Panc1 (cell line): ENCODE results near the gene ZCCHC14. TPM values are rescaled to one million over a fixed set of nuclear protein-coding genes. Genes with fewer than 3 reads are reported as not detected.

ENCODE experiments used
- ATAC-seq: fragments of 200-7000 bp; cut with Tn5 transposase; 2 replicates; pipeline ENCODE4 v1.9.1; 2020; ENCODE audit warnings: mild to moderate bottlenecking, moderate library complexity
- BruUV-seq: library from RNA; stranded (reverse); fragments of 400-500 nt; replicated peaks from 2 replicates; lab custom pipeline; 2021; lab: Mats Ljungman, UMichigan
- CTCF ChIA-PET: fragments of 300-600 bp; sonication (Branson Sonifier 250); formaldehyde crosslinking; loops from one replicate; lab custom pipeline; 2022; ENCODE audit warnings: antibody characterized with exemption; lab: Charles Lee
- POLR2A ChIA-PET: fragments of 300-600 bp; sonication (Branson Sonifier 250); formaldehyde crosslinking; loops from one replicate; lab custom pipeline; 2022; ENCODE audit warnings: antibody characterized with exemption; lab: Charles Lee
- DNase-seq: peaks from one replicate; pipeline ENCODE4 v3.0.0-alpha.2; 2010; ENCODE audit warnings: low read depth, low spot score
- H3K27ac ChIP-seq: 2 replicates; pipeline ENCODE4 v1.5.1; 2011; ENCODE audit warnings: mild to moderate bottlenecking, low read length, inconsistent platforms
- H3K27me3 ChIP-seq: fragments of 200-500 bp; sonication (Bioruptor generic); 2 replicates; pipeline ENCODE4 v1.6.0; 2014; ENCODE audit warnings: low read length, inconsistent platforms; ENCODE audit not compliant: control insufficient read depth, insufficient read depth
- H3K36me3 ChIP-seq: fragments of 200-500 bp; sonication (Bioruptor generic); 2 replicates; pipeline ENCODE4 v1.5.1; 2014; ENCODE audit warnings: inconsistent platforms, mild to moderate bottlenecking, low read length, moderate library complexity; ENCODE audit not compliant: control insufficient read depth, insufficient read depth
- H3K4me1 ChIP-seq: 2 replicates; pipeline ENCODE4 v1.5.1; 2011; ENCODE audit warnings: inconsistent platforms, mild to moderate bottlenecking, low read length, moderate library complexity; ENCODE audit not compliant: control insufficient read depth, insufficient read depth
- H3K4me3 ChIP-seq, 2 experiments: 2 replicates each; pipeline ENCODE4 v1.5.1; 2011 to 2012; ENCODE audit warnings: low read depth in 2 of 2, low read length in 2 of 2, mild to moderate bottlenecking in 2 of 2, inconsistent platforms in 1 of 2, moderate library complexity in 1 of 2
- H3K9me3 ChIP-seq: fragments of 200-500 bp; sonication (Bioruptor generic); 2 replicates; pipeline ENCODE4 v1.5.1; 2014; ENCODE audit warnings: low read depth, mild to moderate bottlenecking, inconsistent platforms, low read length, moderate library complexity; ENCODE audit not compliant: control insufficient read depth, insufficient read depth
- POLR2AphosphoS5 ChIP-seq: IDR thresholded peaks from 2 replicates; pipeline ENCODE4 v1.6.1; 2012; ENCODE audit warnings: mild to moderate bottlenecking, low read depth, low read length, moderate library complexity
- SIN3A ChIP-seq: IDR thresholded peaks from 2 replicates; pipeline ENCODE4 v1.6.1; 2012; ENCODE audit warnings: low read depth, mild to moderate bottlenecking, low read length, moderate library complexity, borderline replicate concordance; ENCODE audit not compliant: insufficient read depth
- TCF7L2 ChIP-seq: IDR thresholded peaks from 2 replicates; pipeline ENCODE4 v1.6.1; 2011; ENCODE audit warnings: mild to moderate bottlenecking, low read depth, low read length, inconsistent platforms
- in situ Hi-C: cut with HindIII; loops from 2 replicates; pipeline ENCODE4 v1.10.0; 2016; ENCODE audit warnings: low sequenced_read_pairs, low pct_unique_long_range_greater_than_20kb
- intact Hi-C: fragments of 100-400 bp; cut with micrococcal nuclease; formaldehyde crosslinking; loops from one replicate; pipeline ENCODE4 v1.10.0; 2022; ENCODE audit not compliant: unreplicated experiment
- total RNA-seq: library from RNA; stranded (reverse); gene quantifications from one replicate; pipeline ENCODE4 v1.2.1, GENCODE V29; 2021; ENCODE audit not compliant: unreplicated experiment
- TF ChIP-seq, protein P1 (sequence below), 2 experiments: IDR thresholded peaks; 2 replicates each; pipeline ENCODE4 v1.6.1; 2011 to 2012; ENCODE audit warnings: low read depth in 2 of 2, control low read depth in 1 of 2, low read length in 1 of 2, mild to moderate bottlenecking in 1 of 2, moderate library complexity in 1 of 2; ENCODE audit not compliant: insufficient read depth in 1 of 2
- TF ChIP-seq, protein P2 (sequence below): fragments of 450-650 bp; IDR thresholded peaks from 2 replicates; pipeline ENCODE4 v1.5.1; 2017; ENCODE audit warnings: mild to moderate bottlenecking

Gene ZCCHC14
- total RNA-seq, 1 experiment from 2014 or later = 35.0 TPM

DNA sequence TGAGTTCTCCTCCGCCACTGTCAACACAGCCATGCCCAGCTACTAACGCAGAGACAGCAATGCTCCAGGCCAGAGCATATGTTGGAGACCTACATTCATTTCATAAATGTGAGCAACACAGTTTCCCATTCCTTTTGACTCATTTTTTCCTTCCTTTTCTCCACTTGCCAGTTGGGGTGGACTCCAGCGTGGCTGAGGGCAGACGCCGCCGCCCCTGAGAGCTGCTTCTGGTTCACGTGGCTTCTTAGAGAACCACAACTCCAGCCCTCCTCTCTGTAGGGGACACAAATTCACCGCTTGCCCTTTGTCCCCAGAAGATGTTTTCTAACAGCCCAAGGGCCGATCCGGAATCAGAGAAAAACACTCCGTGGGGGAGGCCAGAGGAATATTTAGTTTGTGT, 45.8 kb upstream of the ZCCHC14 start:
- intact Hi-C loops (no loop called here), in situ Hi-C loops (no loop called here)
- Histone ChIP-seq H3K4me3 (no peak overlapping the region), H3K27me3 (no peaks in the 10 kb centered on the region), H3K9me3 (no peaks in the 10 kb centered on the region), H3K36me3 (no peaks in the 10 kb centered on the region), H3K27ac (no peak overlapping the region), H3K4me1 (no peaks in the 10 kb centered on the region)
- ATAC-seq (no peak), DNase-seq (no peak)
- POLR2A ChIA-PET = no interaction called here
- CTCF ChIA-PET = no interaction called here
- TF ChIP-seq SIN3A (no peak), TCF7L2 (no peak), POLR2AphosphoS5 (no peak)
- TF ChIP-seq, protein P1, sequence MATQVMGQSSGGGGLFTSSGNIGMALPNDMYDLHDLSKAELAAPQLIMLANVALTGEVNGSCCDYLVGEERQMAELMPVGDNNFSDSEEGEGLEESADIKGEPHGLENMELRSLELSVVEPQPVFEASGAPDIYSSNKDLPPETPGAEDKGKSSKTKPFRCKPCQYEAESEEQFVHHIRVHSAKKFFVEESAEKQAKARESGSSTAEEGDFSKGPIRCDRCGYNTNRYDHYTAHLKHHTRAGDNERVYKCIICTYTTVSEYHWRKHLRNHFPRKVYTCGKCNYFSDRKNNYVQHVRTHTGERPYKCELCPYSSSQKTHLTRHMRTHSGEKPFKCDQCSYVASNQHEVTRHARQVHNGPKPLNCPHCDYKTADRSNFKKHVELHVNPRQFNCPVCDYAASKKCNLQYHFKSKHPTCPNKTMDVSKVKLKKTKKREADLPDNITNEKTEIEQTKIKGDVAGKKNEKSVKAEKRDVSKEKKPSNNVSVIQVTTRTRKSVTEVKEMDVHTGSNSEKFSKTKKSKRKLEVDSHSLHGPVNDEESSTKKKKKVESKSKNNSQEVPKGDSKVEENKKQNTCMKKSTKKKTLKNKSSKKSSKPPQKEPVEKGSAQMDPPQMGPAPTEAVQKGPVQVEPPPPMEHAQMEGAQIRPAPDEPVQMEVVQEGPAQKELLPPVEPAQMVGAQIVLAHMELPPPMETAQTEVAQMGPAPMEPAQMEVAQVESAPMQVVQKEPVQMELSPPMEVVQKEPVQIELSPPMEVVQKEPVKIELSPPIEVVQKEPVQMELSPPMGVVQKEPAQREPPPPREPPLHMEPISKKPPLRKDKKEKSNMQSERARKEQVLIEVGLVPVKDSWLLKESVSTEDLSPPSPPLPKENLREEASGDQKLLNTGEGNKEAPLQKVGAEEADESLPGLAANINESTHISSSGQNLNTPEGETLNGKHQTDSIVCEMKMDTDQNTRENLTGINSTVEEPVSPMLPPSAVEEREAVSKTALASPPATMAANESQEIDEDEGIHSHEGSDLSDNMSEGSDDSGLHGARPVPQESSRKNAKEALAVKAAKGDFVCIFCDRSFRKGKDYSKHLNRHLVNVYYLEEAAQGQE (IDR thresholded peaks at IDR 0.05; ENCODE audit: insufficient read depth in 1 of 2, low read depth in 2 of 2, low read length in 1 of 2) = no peak
- TF ChIP-seq, protein P2, sequence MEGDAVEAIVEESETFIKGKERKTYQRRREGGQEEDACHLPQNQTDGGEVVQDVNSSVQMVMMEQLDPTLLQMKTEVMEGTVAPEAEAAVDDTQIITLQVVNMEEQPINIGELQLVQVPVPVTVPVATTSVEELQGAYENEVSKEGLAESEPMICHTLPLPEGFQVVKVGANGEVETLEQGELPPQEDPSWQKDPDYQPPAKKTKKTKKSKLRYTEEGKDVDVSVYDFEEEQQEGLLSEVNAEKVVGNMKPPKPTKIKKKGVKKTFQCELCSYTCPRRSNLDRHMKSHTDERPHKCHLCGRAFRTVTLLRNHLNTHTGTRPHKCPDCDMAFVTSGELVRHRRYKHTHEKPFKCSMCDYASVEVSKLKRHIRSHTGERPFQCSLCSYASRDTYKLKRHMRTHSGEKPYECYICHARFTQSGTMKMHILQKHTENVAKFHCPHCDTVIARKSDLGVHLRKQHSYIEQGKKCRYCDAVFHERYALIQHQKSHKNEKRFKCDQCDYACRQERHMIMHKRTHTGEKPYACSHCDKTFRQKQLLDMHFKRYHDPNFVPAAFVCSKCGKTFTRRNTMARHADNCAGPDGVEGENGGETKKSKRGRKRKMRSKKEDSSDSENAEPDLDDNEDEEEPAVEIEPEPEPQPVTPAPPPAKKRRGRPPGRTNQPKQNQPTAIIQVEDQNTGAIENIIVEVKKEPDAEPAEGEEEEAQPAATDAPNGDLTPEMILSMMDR = no peak
- BruUV-seq = no TSS peak

DNA sequence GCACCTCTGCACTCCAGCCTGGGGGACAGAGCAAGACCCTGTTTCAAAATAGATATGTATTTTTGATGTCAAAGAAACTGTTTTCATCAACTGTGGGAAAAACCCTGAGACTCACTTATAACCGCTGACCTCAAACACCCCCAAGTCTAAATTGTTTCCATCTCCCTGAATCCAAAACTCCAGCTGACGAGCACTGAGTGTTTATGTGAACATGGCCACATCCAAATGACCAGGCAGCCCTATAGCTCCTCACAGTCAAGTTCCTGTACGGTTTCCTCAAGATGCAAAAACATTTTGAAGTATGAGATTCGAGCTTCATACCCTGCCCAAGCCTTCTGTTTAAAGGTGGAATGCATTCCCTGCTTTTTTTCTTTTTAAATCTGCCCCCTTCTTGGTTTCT, 45.3 kb upstream of the ZCCHC14 start:
- Histone ChIP-seq H3K9me3 (no peaks in the 10 kb centered on the region; the same call in 1 of the 2 replicates), H3K36me3 (no peaks in the 10 kb centered on the region), H3K4me3 (no peak overlapping the region), H3K27me3 (no peaks in the 10 kb centered on the region), H3K27ac (no peak overlapping the region), H3K4me1 (no peaks in the 10 kb centered on the region)
- CTCF ChIA-PET = no interaction called here
- DNase-seq (no peak), ATAC-seq (no peak)
- no TSS peak for BruUV-seq
- TF ChIP-seq POLR2AphosphoS5 (no peak), SIN3A (no peak), TCF7L2 (no peak)
- TF ChIP-seq, protein P1 (IDR thresholded peaks at IDR 0.05; ENCODE audit: insufficient read depth in 1 of 2, low read depth in 2 of 2, low read length in 1 of 2) = no peak
- TF ChIP-seq, protein P2 = no peak
- POLR2A ChIA-PET = no interaction called here
- intact Hi-C loops (no loop called here), in situ Hi-C loops (no loop called here)
